HG02981 (cell line): ENCODE data around the gene DLK1.

Experiments used
- ATAC-seq: cut with Tn5 transposase; IDR thresholded peaks from one replicate; pipeline ENCODE4 v1.9.1; 2021; ENCODE audit warnings: mild to moderate bottlenecking, moderate library complexity; ENCODE audit not compliant: unreplicated experiment

Gene DLK1

DNA sequence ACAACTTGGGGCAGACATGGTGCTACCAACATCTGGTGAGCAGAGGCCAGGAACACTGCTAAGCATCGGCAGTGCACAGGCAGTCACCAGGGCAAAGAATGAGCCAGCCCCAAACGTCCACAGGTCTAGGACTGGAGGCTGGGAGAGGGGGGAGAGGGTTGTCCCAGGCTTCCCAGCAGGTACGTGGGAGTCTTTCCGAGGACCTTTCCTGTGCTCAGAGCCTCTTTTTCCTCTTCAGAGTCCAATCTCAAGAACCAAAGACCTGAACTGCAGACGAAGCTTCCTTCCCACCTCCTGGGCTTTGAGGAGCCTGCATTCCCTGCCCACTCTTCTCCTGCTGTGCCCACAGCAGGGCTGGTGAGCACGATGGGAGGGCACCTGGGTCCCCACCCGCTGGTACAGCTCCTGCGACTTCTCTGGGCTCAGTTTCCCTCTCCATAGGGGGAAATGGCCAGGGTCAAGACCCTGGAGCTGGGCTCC lies 48.7 kb downstream of the DLK1 start:
- ATAC-seq: no peak

DNA sequence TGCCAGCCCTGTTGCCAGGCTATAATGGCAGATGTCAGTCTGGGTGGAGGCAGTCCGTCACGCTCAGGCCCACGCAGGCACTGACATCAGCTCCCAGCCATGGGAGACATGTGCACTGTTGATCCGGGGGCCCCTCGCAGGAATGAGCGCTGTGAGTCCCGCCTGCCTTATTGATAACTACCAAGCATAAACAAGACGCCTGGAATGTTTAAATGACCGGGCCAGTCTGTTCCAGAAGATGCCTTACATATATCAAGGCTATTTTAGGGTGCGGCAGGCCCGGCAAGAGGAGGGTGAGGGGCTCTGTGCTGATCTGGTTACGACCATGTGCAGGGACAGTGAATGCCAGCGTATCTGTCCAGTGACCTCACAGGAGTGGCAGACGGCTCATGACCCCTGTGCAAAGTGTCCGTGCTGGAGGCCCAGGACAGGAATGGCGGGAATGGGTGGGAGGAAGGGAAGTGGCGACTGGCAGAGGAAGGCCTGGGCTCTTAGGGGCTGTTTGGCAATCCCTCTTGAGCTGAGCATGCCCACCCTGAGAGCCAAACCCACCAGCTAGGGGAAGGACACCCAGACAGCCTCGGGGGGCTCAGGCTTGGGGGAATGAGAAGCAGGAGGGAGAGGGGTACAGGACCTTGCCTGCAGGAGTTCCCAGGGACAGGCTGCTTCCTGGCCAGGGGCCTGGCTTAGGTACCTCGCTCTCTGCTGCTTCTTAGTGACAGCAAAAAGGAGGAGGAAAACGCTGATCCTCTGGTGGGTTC lies 49.3 kb downstream of the DLK1 start:
- ATAC-seq: no peak

DNA sequence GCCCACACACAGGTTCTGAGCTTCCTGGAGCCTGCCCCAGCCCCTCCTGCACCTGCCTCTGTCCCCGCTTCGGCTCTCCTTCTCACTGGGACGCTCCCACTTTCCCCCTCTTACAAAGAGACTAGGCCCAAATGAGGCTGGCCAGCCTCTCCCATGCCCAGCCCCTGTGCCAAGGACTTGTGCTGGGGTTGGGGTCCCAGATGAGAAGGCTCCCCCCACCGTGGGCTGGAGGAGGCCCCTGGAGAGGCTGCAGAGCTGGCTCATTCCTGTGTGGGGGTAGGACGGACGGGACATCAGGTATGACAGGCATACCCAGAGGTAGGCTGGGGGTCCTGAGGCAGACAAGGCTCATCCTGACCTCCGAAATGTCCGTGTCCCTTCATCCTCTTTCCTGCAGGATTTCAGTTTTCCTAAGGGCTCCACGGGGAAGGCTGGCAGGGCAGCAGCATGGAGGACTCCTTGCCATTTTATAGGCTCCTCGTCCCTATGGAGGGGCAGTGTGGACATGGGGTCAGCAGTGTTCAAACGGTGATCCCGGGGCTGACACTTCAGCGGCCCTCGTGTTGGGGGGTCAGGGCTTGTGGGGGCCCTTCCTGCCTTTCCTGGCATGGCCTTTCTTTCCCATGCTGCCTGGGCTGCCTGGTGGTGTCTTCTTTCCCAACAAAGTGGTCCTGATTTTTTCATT lies 50.1 kb downstream of the DLK1 start:
- ATAC-seq: no peak

DNA sequence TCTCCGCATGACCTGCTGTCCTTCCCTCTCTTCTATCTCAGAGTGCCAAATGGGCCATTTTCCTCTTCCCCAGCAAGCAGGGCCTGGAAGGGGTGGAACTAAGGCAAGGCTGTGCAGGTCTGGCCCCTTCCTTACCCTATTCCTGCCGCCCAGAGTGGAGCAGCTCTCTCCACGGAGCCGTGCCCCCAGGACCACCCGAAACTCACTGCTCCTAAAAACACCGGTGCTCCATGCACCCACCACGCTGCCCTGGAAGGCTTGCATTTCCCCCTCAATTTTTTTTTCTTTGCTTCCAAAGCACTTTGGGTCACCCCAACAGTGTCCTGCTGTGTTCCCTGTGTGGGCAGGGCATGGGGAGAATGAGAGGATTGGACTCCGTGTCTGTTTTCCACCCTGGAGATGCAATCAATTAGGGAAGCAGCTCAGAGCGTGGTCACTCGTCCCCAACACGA lies 50.7 kb downstream of the DLK1 start:
- ATAC-seq: no peak

DNA sequence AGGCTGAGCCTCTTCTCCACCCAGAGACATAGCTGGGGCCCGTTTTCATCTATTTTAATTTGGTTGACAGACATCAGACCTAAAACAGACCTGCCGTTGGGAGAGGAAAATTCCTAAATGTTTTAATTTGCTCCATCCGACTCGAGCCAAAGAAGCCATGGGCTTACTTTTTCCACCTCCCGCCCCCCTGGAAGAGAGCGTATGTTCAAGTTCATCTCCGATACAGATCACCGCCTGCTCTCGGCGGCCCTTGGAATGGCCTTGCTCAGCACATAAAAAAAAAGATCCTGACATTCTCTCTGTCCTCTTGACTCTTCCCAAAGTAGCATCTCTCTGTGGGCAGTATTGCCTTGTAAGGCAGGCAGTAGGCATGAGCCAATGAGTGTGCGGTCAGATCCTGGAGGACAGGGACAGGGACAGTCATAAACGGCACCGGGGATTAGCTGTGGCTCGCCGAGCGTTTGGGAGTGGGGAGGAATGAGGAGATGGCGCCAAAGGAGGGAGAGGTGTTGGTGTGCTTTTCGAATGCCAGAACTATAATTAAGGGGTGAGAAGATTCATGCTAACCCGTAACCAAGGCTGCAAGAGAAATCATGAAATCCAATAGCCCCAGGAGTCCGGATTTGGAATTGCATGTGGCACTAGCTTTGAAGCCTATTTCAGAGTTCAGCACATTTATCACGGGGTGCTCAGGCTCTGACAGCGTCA lies 51.3 kb downstream of the DLK1 start:
- no peak for ATAC-seq

DNA sequence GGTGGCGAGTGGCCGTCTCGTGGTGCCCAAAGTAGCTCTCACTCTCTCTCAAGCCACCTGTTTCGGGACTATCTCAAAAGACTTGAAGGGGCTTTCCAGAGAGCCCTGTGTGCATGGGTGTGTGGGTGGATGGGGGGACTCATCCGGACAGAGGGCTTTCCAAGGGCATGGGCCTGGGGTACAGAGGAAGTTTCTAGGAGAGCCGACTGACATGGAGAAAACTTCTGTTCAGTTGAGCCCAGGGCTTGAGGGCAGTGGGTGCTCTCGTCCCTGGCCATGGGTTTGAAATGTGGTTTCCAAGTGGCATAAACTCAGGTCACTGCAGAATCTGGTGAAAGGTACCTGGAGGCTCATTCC lies 51.8 kb downstream of the DLK1 start:
- no peak for ATAC-seq

DNA sequence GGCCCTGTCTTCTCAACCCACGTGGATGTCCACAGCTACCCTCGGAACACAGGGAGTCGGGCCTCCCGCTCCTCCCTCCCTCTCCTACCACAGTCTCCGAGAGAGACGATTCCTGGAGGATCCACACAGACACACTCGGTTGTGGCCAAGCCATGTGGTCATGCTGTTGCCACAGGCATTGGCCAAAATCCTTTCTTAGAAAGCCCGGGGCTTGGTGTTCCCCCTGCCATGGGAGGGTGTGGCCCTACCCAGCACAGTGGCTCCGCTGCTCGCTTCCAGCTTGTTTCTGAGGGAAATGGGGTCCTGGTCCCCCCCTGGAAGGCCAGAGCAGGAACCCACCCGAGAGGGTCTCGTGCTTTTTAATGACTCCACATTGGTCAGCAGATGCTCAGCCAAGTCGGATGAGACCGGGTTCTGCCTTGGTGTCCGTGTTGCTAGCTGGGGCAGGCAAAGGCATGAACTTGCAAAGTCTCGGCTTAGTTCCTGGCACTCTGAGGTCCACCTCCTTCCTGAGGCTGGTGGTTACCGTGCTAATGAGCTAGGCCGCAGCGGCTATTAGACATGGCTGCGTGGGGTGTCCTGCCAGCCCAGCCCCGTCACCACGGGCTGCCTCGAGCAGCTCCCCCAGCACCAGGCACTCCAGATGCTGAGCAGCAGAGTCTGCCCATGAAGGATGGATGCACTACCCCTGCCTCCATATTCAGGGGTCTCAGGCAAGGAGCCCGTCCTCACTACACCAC lies 52.4 kb downstream of the DLK1 start:
- ATAC-seq: no peak

DNA sequence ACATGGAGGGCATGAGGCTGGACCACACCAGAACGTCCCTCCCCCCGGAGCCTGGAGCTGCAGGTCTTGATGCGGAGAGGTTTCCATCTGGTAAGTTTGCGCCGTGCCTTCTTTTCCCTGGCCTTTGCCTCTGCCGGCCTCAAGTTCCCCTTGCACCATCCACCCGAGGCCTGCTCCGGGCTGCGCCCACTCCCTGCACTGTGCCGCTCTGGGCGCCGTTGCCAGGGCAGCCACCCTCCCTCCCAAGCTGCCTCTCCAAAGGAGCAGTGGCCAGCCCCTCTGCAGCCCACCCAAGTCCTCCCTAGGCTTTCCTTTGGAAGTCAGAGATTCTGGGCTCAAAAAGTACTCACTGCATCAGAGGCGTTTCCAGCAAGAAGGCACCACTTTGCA lies 53.0 kb downstream of the DLK1 start:
- ATAC-seq: no peak

DNA sequence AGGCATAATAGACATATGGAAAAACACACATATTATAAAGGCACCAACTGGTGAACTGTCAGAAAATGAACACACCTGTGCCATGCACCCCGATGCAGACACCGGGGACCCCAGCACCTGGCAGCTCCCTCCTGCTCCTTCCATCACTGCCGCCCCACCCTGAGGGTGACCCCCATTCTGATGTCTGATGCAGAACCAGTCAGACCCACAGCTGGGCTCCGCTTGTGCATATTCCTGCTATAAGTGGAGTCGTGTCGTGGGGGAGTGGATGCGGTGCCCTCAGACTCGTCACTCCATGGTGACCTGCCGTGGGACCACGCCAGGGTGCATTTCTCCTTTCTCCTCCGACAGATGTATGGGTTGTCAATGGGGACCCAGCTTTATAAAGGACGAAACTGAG lies 53.6 kb downstream of the DLK1 start:
- no peak for ATAC-seq

DNA sequence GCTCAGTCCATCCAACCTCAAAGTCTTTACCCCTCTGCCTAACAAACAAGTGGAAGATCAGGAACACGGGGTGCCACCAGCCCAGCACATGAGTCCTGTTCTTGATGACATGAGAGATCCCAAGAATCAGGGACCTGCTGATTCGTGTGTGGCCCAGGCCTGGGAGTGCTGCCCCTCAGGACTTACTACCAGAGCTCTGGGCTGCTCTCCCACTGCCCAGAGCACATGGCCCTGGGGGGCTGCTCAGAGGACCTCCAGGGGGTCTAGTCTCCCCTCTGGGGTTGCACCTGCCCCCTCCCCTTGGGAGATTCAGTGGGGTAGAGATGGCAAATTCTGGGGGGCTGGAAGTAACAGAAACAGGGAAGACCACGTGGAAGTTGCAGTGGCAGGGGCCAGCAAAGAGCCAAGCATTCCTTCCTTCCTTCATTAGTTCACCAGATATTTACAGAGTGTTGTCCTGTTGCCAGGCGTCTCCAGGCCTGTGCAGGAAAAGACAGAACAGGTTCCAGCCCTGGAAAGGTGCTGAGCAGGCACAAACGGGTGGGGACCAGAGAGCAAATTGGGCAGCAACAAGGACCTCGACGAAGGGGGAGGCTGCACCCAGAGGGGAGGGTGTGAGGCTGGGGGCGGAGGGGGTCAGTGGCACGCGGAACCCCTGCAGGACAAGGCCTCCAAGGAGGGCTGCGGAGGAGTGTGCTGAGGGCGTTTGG lies 54.1 kb downstream of the DLK1 start:
- ATAC-seq: no peak

DNA sequence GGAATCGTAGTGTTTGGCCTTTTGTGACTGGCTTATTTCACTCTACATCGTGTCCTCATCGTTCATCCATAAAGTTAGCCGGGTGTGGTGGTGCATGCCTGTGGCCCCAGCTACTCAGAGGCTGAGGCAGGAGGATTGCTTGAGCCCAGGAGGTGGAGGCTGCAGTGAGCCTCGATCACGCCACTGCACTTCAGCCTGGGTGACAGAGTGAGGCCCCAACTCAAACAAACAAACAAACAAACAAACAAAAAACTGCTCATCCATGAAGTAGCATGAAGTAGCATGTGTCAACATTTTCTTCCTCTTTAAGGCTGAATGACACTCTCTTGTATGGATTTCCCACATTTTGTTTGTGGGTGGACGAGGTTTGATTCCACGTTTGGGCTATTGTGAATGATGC lies 55.3 kb downstream of the DLK1 start:
- ATAC-seq: no peak

DNA sequence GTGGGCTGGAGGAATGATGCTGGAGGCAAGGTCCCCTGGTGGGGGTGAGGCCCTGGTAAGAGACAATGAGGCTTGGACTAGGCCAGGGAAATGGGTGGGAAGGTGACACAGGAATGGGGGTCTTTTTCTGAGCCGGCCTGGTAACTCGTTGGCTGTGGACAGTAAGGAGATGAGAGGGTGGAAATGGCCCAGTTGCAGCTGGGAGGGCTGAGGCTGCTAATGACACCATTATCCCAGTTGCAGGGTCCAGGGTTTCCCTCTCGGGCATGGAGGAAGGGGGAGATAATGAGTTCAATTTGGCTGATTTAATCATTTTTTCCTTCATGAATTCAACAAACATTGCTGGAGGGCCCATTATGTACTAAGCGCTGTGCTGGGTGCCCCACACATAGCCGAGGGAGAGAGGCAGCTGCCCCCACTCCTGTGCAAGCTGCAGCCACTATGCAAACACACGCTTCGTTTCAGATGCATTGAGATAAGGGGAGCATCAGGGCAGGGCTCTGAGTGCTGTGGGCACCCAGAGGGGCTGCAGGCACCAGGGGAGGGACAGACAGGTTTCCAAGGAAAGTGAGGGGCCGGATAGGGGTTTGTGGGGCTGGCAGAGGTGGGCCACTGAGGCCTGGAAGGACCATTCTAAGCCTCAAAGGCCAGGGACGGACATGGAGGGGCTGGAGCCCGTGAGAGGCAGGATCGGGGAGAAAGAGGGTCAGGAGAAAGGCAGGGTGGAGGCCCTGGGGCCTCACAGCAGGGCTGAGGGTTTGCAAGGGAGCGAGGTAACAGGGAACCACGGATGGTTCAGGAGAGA lies 56.0 kb downstream of the DLK1 start:
- ATAC-seq: no peak

DNA sequence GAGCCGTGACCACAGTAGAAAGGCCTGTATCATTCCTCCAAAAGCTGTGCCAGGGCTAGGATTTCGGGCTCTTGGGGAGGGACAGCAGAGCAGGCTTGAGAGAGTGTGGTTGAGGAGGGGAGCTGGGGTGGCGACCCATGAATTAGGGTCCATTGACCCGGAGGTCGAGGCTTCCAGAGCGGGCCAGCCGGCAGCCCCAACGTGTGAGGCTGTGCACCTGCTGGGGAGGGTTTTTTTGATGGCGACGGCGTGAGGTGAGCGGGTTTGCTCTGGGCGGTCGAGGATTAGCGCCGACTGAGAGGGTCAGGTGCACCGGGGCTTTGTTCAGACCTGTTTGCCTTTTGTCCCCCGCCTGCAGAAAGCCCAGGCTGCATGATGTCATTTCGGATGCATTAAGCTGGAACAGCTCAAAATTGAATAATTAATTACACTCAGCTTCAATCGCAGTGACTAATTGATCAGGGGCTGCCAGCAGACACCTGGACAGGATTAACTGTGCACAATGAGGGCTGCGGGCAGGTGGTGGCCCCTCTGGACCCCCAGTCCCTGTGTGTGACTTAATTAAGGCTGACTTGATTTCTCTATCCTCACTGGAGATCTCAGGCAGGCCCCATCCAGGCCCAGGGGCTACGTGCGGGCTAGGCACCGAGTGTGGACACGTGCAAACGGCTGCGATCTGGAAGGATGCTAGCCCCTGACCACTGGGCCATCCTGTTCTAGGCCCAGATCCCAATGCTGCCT lies 57.1 kb downstream of the DLK1 start:
- ATAC-seq: no peak

DNA sequence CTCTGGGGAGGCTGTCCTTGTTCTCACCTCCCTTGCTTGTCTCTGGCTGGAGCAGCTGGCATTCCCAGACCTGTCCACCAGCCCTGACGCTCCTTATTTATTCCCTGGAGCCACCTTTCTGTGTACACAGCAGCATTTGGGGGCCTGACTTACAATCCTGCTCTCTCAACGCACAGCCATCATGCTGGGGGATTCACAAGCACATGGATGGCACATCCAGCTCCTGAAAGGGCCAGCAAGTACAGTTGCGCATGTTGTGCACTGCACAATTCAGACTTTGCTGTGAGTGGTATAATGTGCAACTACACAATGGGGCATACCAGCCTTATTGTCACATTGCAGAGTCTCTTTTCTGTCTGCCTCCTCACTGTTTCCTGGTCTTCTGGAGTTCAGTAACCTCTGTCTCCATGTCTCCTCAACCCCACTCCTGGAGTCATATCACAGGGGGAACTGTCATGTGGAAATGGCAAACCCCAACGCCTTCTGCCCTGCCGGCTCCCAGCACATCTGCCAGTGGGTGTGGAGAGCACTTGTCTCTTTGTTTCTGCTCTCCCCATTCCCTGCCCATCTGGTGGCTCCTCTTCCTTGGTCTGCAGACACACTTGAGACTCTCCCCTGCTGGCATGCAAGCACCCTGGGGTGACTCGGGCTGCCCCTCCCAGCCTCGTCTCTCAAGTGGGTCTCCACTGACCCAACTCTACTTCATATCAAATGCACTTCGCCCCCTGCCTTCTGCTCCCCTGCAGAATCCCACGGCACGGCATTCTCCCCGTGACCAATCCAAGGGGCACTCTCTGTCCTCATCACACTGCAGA lies 58.0 kb downstream of the DLK1 start:
- ATAC-seq: no peak

DNA sequence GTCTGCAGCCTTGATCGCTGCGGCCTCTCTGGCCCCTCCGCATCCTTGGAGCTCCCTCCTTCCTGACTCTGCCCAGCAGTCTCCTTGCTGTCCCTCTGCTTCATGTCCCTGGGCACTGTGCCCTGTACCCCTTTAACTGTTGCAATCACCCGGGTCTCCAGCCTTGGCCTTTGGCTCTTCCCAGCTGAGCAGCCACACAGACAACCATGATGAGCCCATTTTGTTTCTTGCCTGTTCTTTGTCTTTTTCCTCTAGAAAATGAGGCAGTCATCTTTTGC lies 58.6 kb downstream of the DLK1 start:
- ATAC-seq: no peak

DNA sequence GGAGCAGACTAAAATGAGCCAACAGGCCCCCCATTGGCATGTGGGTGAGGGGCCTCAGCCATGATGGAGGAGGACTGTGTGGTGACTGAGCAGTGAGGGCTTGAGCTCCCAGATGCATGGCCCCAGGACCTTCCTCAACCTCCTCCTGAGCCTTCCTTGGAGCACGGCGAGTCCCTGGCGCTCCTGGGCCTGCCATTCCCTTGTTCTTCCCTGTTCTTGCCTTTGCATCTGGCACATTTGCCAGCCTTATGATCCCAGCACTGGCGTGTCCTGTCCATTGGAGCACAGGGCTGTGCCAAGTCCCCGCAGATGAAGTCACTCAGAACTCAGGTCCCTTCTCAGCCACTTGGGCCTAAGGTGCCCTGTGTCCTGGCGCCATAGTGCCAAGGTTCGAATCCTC lies 58.9 kb downstream of the DLK1 start:
- no peak for ATAC-seq

DNA sequence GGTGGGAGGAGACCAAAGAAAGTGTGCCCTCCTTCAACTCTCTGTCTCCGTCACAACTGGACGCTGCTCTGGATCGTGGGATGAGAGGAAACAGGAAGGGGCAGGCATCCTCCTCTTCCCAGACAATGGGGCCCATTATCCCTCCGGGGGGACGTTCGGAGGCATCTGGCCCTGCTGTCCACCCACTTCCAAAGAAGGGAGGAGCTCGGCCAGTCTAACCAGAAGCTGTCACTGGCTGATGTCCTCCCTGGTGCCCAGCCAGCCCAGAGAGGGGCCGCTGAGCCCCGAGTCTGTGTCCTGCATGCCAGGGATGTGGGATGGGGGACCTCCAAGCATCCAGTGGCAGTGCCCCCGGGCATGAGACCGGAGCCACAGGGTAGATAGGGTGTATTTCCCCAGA lies 59.4 kb downstream of the DLK1 start:
- ATAC-seq: no peak

DNA sequence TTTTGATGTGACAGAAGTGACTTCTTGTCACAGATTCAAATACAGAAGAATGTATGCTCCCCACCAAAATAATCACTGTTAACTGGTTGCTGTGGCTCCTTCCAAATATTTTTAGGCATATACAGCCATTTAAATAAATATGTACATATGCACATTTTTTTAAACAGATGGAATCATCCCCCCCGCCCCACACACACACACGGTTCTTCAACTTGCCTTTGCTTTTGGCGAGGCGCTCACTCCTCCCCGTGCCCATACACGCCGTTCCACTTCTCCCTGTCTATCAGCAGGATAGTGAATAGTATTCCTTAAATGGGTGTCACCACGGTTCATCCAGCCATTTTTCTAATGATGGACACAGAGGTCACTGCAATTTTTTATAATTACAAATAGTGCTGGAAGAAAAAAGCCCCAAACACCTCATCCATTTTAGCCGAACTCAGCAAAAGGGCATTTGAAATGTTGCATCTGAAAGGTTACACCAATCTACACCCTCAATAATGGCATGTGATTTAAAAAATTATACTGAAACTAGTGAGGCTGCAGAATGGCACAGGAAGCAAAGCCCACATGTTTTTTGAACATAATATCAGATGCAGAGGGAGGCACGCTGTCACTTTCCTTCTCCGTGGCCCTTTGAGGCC lies 60.0 kb downstream of the DLK1 start:
- no peak for ATAC-seq
